Chondrocyte (in vitro differentiated cells): ENCODE data around the gene CTAGE9. TPM values are rescaled to one million over a fixed set of nuclear protein-coding genes. Genes with fewer than 3 reads are reported as not detected.

Source experiments
- DNase-seq: peaks from one replicate; pipeline ENCODE4 v3.0.0; 2021; ENCODE audit warnings: mixed read lengths, low spot score
- H3K27ac Mint-ChIP-seq: one replicate; pipeline ENCODE4 v1.8.0; 2021; ENCODE audit warnings: mild to moderate bottlenecking, moderate library complexity, mixed read lengths; ENCODE audit not compliant: unreplicated experiment
- H3K27me3 Mint-ChIP-seq: 2 replicates; pipeline ENCODE4 v1.8.0; 2021; ENCODE audit warnings: low read depth, mixed read lengths
- H3K36me3 Mint-ChIP-seq: 2 replicates; pipeline ENCODE4 v1.8.0; 2021; ENCODE audit warnings: low read depth, mixed read lengths
- H3K4me1 Mint-ChIP-seq: 2 replicates; pipeline ENCODE4 v1.8.0; 2021; ENCODE audit warnings: low read depth, mild to moderate bottlenecking, mixed read lengths
- H3K4me3 Mint-ChIP-seq: one replicate; pipeline ENCODE4 v1.8.0; 2021; ENCODE audit warnings: mild to moderate bottlenecking, moderate library complexity, mixed read lengths; ENCODE audit not compliant: unreplicated experiment
- H3K9me3 Mint-ChIP-seq: 2 replicates; pipeline ENCODE4 v1.8.0; 2021; ENCODE audit warnings: low read depth, mixed read lengths
- CTCF ChIP-seq: fragments of 200-600 bp; sonication (generic); IDR thresholded peaks from 2 replicates; pipeline ENCODE4 v1.5.0; 2021; ENCODE audit warnings: antibody characterized with exemption, mild to moderate bottlenecking, moderate library complexity
- total RNA-seq: library from RNA; stranded (reverse); gene quantifications from 3 replicates; pipeline ENCODE4 v1.2.1, GENCODE V29; 2021

CTAGE9 gene
- total RNA-seq, 1 donor from 2014 or later, result not detected

- no peaks in the 10 kb centered on the region for H3K4me1 Mint-ChIP-seq
- no peak overlapping the region for H3K27ac Mint-ChIP-seq
- no peaks in the 10 kb centered on the region for H3K9me3 Mint-ChIP-seq
- TF ChIP-seq CTCF, result no peak
- no peak overlapping the region for H3K4me3 Mint-ChIP-seq
- no peaks in the 10 kb centered on the region for H3K27me3 Mint-ChIP-seq
- no peak for DNase-seq
- H3K36me3 Mint-ChIP-seq, result no peaks in the 10 kb centered on the region
These were observed 22.5 kb downstream of the CTAGE9 start for GRCh38 chr6:131688286-131688685.

DNA sequence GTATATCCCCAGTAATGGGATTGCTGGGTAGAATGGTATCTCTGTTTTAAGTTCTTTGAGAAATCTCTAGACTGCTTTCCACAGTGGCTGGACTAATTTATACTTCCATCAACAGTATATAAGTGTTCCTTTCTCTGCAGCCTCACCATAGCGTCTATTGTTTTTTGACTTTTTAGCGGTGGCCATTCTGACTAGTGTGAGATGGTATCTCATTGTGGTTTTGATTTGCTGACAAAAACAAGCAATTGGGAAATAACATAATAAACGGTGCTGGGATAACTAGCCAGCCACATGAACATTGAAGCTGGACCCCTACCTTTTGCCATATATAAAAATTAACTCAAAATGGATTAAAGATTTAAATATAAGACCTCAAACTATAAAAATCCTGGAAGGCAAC is 23.8 kb downstream of the CTAGE9 start:
- Mint-ChIP-seq H3K4me1 (peaks cover 4% of the 10 kb centered on the region), H3K4me3 (no peak overlapping the region), H3K27ac (no peak overlapping the region), H3K9me3 (no peaks in the 10 kb centered on the region), H3K27me3 (no peaks in the 10 kb centered on the region), H3K36me3 (no peaks in the 10 kb centered on the region)
- no peak for TF ChIP-seq CTCF
- no peak for DNase-seq

DNA sequence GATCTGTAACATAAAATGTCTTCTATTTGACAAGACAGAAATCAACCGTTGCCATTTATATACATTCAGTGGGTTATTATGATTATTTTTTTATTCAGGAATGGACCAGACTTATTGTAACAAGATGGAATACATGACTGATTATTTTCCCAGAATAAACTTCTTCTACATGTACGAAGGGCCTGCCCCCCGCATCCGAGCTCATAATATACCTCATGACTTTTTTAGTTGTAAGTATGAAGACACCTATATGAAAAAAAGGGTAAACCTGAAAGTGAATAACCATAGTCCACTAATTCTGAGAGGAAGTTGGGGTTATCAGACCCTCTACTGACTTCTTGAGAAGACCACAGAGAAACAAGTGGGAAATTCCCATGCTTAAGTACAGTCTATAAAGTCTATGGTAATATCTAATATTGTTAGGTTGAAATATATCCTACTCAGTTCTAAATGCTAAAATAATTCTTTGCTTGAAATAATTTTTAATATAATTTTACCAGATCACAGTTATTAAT is 25.5 kb downstream of the CTAGE9 start:
- TF ChIP-seq CTCF, result no peak
- no peak overlapping the region for H3K27ac Mint-ChIP-seq
- no peaks in the 10 kb centered on the region for H3K36me3 Mint-ChIP-seq
- no peak for DNase-seq
- no peaks in the 10 kb centered on the region for H3K9me3 Mint-ChIP-seq
- H3K4me1 Mint-ChIP-seq, result peaks cover 4% of the 10 kb centered on the region
- peaks cover under 1% of the 10 kb centered on the region for H3K27me3 Mint-ChIP-seq
- no peak overlapping the region for H3K4me3 Mint-ChIP-seq

GRCh38 chr6:131683479-131683878 is 27.3 kb downstream of the CTAGE9 start:
- Mint-ChIP-seq H3K36me3 (no peaks in the 10 kb centered on the region), H3K4me1 (peaks cover 6% of the 10 kb centered on the region), H3K4me3 (no peak overlapping the region), H3K27me3 (peaks cover 2% of the 10 kb centered on the region), H3K9me3 (no peaks in the 10 kb centered on the region), H3K27ac (no peak overlapping the region)
- no peak for DNase-seq
- no peak for TF ChIP-seq CTCF

GRCh38 chr6:131682442-131682841 is 28.4 kb downstream of the CTAGE9 start:
- peaks cover 2% of the 10 kb centered on the region for H3K27me3 Mint-ChIP-seq

More at GRCh38 chr6:131682442-131682841, 28.4 kb downstream of the CTAGE9 start:
- no peak for DNase-seq
- Mint-ChIP-seq H3K4me1 (peaks cover 7% of the 10 kb centered on the region), H3K36me3 (no peaks in the 10 kb centered on the region), H3K9me3 (no peaks in the 10 kb centered on the region), H3K4me3 (no peak overlapping the region), H3K27ac (no peak overlapping the region)
- TF ChIP-seq CTCF, result no peak
